Occipital lobe (tissue), 2 donors: ENCODE results near the gene GAS2L1. TPM values are rescaled to one million over a fixed set of nuclear protein-coding genes. Genes with fewer than 3 reads are reported as not detected.

ENCODE experiments used
- DNase-seq: peaks from one replicate; lab custom pipeline; 2025; lab: John Stamatoyannopoulos, UW
- total RNA-seq: library from RNA; depleted of rRNA; stranded (reverse); fragments of >200 nt; gene quantifications from one replicate; pipeline ENCODE4 v1.2.3, GENCODE V29; 2014

Gene GAS2L1
- 7.3 TPM for total RNA-seq

GRCh38 chr22:29306175-29306834, at the start of gene GAS2L1:
TSS of gene GAS2L1 (plus strand) at chr22:29306650. CDS start at chr22:29308106, 1,456 bp downstream.
- peak; percentile 55 for DNase-seq

- no peak for DNase-seq
Observed at GRCh38 chr22:29257751-29258181, 48.7 kb upstream of the GAS2L1 start.

- no peak for DNase-seq
Observed at GRCh38 chr22:29258407-29259252, 47.8 kb upstream of the GAS2L1 start.

GRCh38 chr22:29259253-29259899, 47.1 kb upstream of the GAS2L1 start:
- DNase-seq: no peak

GRCh38 chr22:29260031-29260560, 46.4 kb upstream of the GAS2L1 start:
- DNase-seq: no peak

GRCh38 chr22:29260601-29261315, 45.7 kb upstream of the GAS2L1 start:
- DNase-seq: no peak

- no peak for DNase-seq
Observed at GRCh38 chr22:29263791-29264276, 42.6 kb upstream of the GAS2L1 start.

GRCh38 chr22:29265305-29265704, 41.1 kb upstream of the GAS2L1 start:
- no peak for DNase-seq

GRCh38 chr22:29265929-29266328, 40.5 kb upstream of the GAS2L1 start:
- no peak for DNase-seq

- no peak for DNase-seq
Observed at GRCh38 chr22:29266564-29267461, 39.6 kb upstream of the GAS2L1 start.

GRCh38 chr22:29267462-29267857, 39.0 kb upstream of the GAS2L1 start:
- DNase-seq: no peak

GRCh38 chr22:29267858-29268510, 38.5 kb upstream of the GAS2L1 start, which contains the start of the genes EWSR1 and RHBDD3:
TSS of gene EWSR1 (plus strand) at chr22:29268268. CDS start at chr22:29268337, 69 bp downstream.
TSS of gene RHBDD3 (minus strand) at chr22:29267981. CDS start at chr22:29265626, 2,355 bp downstream.
- peak; percentile 96 for DNase-seq

- DNase-seq: peak; percentile 45
Observed at GRCh38 chr22:29268511-29269229, 37.8 kb upstream of the GAS2L1 start.

- DNase-seq: no peak
Observed at GRCh38 chr22:29269230-29269604, 37.2 kb upstream of the GAS2L1 start.

- no peak for DNase-seq
Observed at GRCh38 chr22:29269731-29270474, 36.5 kb upstream of the GAS2L1 start.

GRCh38 chr22:29270475-29271271, 35.8 kb upstream of the GAS2L1 start:
- DNase-seq: no peak

- DNase-seq: no peak
Observed at GRCh38 chr22:29272624-29273023, 33.8 kb upstream of the GAS2L1 start.
